SK-N-SH treated with all-trans-retinoic acid at 6 μM for 48 hours (cell line): ENCODE results near the gene EEF1E1.
"Not testable (repeated sequence)": the region's sequence is repeated elsewhere in the genome, so short reads cannot be mapped to it uniquely, and the experiment has no call there.

Experiments used
- ARNTL ChIP-seq: fragments of 450-650 bp; formaldehyde crosslinking; IDR thresholded peaks from 2 replicates; pipeline ENCODE4 v1.5.0; 2020; ENCODE audit warnings: low read depth, mild to moderate bottlenecking, moderate library complexity, borderline replicate concordance
- CSRNP3 ChIP-seq: fragments of 250-450 bp; sonication (Bioruptor Pico); IDR thresholded peaks from 2 replicates; pipeline ENCODE4 v1.5.1; 2021; ENCODE audit warnings: mild to moderate bottlenecking, moderate library complexity
- PATZ1 ChIP-seq: fragments of 250-450 bp; sonication (Bioruptor Pico); IDR thresholded peaks from 2 replicates; pipeline ENCODE4 v1.8.0; 2020; ENCODE audit warnings: mild to moderate bottlenecking, moderate library complexity, borderline replicate concordance
- RARB ChIP-seq: fragments of 250-450 bp; sonication (Bioruptor Pico); IDR thresholded peaks from 2 replicates; pipeline ENCODE4 v1.8.0; 2021; ENCODE audit warnings: mild to moderate bottlenecking, moderate library complexity
- TCF4 ChIP-seq: fragments of 250-450 bp; sonication (Bioruptor Pico); IDR thresholded peaks from 2 replicates; pipeline ENCODE4 v1.8.0; 2021; ENCODE audit warnings: mild to moderate bottlenecking, moderate library complexity, borderline replicate concordance
- ZNF565 ChIP-seq: fragments of 450-650 bp; formaldehyde crosslinking; conservative IDR thresholded peaks from 2 replicates; pipeline ENCODE4 v1.5.0; 2020; ENCODE audit warnings: low read depth, mild to moderate bottlenecking, moderate library complexity

GRCh38 chr6:8045769-8046168, 56.6 kb downstream of the EEF1E1 start:
- TF ChIP-seq PATZ1 (CRISPR knock-in tag); ARNTL; CSRNP3 (CRISPR knock-in tag); TCF4 (CRISPR knock-in tag); RARB; ZNF565: not testable (repeated sequence)
